ENCODE results near the gene TNIK.

TNIK gene

DNA sequence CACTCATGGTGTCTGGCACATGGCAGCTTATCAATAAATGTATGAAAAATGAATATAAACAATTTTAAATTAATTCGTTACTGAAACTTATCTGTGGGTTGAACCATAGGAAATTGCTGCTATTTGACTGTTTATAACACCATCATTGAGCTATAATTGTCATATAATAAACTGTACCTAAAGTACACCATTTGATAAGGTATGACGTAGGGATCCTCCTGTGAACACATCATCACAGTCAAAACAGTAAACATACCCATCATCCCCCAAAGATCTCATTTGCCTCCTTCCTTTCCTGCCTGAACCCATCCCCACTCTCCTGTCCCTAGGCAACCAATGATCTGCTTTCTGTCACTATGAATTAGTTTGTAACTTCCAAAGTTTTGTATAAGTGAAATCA lies 282.7 kb downstream of the TNIK start:
- DNase-seq (ENCODE audit: low read depth), result no peak
- no peak overlapping the region for H3K4me3 ChIP-seq (ENCODE audit: low read length)
- TF ChIP-seq, protein P1, sequence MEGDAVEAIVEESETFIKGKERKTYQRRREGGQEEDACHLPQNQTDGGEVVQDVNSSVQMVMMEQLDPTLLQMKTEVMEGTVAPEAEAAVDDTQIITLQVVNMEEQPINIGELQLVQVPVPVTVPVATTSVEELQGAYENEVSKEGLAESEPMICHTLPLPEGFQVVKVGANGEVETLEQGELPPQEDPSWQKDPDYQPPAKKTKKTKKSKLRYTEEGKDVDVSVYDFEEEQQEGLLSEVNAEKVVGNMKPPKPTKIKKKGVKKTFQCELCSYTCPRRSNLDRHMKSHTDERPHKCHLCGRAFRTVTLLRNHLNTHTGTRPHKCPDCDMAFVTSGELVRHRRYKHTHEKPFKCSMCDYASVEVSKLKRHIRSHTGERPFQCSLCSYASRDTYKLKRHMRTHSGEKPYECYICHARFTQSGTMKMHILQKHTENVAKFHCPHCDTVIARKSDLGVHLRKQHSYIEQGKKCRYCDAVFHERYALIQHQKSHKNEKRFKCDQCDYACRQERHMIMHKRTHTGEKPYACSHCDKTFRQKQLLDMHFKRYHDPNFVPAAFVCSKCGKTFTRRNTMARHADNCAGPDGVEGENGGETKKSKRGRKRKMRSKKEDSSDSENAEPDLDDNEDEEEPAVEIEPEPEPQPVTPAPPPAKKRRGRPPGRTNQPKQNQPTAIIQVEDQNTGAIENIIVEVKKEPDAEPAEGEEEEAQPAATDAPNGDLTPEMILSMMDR (conservative IDR thresholded peaks at IDR 0.05; ENCODE audit: low read length), result no peak

DNA sequence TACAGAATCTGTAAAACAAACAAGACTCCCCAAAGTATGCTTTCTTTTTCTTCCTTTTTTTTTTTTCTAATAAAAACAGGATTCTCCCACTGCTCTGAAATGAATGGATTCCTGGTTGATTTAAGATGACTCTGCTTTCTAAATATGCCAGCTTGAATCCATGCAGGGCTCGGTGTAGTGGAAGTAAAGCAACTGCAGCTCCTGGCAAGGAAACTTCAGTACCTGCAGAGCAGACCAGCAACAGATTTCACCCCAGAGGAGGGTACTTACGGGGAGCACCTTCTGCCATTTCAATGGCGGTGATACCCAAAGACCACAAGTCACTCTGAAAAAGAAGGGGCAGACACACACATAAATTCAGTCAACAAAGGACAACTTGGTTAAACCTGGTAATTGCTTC lies 283.1 kb downstream of the TNIK start:
- no peak overlapping the region for H3K4me3 ChIP-seq (ENCODE audit: low read length)
- DNase-seq (ENCODE audit: low read depth), result no peak
- TF ChIP-seq, protein P1 (conservative IDR thresholded peaks at IDR 0.05; ENCODE audit: low read length), result no peak

GRCh38 chr3:171176244-171176933 lies 283.8 kb downstream of the TNIK start:
- DNase-seq (ENCODE audit: low read depth), result no peak
- TF ChIP-seq, protein P1 (conservative IDR thresholded peaks at IDR 0.05; ENCODE audit: low read length), result no peak
- no peak overlapping the region; the same call in 1 of the 2 replicates for H3K4me3 ChIP-seq (ENCODE audit: low read length)

DNA sequence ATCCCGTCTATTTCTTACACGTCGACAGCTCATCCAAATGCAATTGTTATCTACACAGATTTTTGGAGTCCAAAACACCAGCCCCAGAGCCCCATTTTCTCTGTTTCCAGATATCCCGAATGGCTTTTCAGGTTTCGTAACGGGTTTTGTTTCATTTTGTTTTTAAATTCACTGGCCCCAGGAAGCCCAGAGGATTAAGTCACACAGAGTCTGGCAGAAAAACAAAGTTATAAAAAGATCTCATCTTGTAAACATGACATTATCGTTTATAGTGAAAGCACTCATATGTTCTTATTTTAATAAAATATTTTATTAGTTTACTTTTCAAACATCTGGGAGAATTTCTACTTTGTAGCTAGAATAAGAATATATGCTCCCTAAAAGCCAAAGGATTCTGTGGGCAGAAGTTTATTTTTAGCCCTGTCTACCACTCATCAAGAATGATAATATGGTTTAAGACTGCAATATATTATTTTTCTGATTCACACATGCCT lies 284.4 kb downstream of the TNIK start:
- TF ChIP-seq, protein P1 (conservative IDR thresholded peaks at IDR 0.05; ENCODE audit: low read length), result no peak
- H3K4me3 ChIP-seq (ENCODE audit: low read length), result peak overlapping the region; percentile 37
- DNase-seq (ENCODE audit: low read depth), result peak; percentile 48

DNA sequence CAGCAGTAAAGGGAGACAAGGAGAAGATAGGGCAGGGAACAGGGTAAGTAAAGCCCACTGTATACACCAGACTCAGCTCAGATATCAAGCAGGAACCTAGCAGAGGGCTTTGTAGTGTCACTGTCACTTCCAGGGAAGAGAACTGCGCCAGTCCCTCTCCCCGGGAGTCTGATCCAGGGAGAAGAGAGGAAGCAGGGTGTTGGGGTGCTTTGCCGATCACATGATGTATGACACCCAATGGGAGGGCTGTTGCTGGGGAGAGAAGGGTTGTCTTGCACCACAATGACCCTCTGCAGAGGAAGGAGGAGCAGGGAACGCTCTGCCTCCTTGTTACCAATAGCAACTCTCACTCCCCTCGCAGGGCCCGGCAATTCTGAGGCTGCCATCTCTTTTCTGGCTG lies 286.5 kb downstream of the TNIK start:
- DNase-seq (ENCODE audit: low read depth), result no peak
- TF ChIP-seq, protein P1 (conservative IDR thresholded peaks at IDR 0.05; ENCODE audit: low read length), result no peak
- no peak overlapping the region for H3K4me3 ChIP-seq (ENCODE audit: low read length)

- TF ChIP-seq, protein P1 (conservative IDR thresholded peaks at IDR 0.05; ENCODE audit: low read length), result no peak
- H3K4me3 ChIP-seq (ENCODE audit: low read length), result no peak overlapping the region
- no peak for DNase-seq (ENCODE audit: low read depth)
These were observed 288.1 kb downstream of the TNIK start for GRCh38 chr3:171172070-171172469.

DNA sequence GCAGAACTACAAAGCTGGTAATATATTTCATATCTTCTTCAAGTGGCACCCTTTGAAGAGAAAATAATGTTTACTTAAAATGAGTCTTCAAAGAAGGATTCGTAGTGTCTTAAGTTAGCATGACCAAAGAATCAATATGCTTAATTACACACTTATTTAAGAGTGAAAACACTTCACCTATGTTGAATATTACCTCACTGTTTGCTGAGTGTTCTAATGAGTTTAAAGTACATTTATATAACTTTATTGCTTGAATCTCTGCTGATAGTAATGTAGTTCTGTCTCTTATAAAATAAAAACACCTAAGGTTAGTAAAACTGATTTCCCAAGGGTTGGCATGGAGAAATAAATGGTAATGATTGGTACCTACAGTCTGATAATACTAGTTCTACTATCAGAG lies 290.3 kb downstream of the TNIK start:
- DNase-seq (ENCODE audit: low read depth), result no peak
- no peak overlapping the region for H3K4me3 ChIP-seq (ENCODE audit: low read length)
- TF ChIP-seq, protein P1 (conservative IDR thresholded peaks at IDR 0.05; ENCODE audit: low read length), result no peak
